HEK293 (cell line): ENCODE results near the gene GDI2.

Experiments used
- CTCF ChIA-PET: fragments of 350-600 bp; formaldehyde crosslinking; extraction: SDS; loops from one replicate; lab custom pipeline; 2021; ENCODE audit warnings: antibody characterized with exemption; lab: Yijun Ruan, JAX
- POLR2A ChIA-PET: fragments of 300-600 bp; formaldehyde crosslinking; extraction: SDS; loops from one replicate; lab custom pipeline; 2020; ENCODE audit warnings: antibody characterized with exemption, inconsistent platforms; lab: Yijun Ruan, JAX
- H3K27ac ChIP-seq: fragments of 200-500 bp; sonication (Bioruptor generic); 2 replicates; pipeline ENCODE4 v1.5.1; 2014; ENCODE audit warnings: low read depth, low read length, control low read depth, inconsistent platforms; ENCODE audit errors: extremely low read depth
- H3K36me3 ChIP-seq, 2 experiments: fragments of 200-500 bp in 1 of 2; sonication (Bioruptor generic) in 1 of 2; 1 replicate in 1 of 2; 2 replicates in 1 of 2; pipeline ENCODE4 v1.5.1; 2014 to 2017; ENCODE audit warnings: inconsistent platforms in 2 of 2, low read length in 2 of 2; ENCODE audit not compliant: control insufficient read depth in 2 of 2, insufficient read depth in 1 of 2
- H3K4me1 ChIP-seq: fragments of 200-500 bp; sonication (Bioruptor generic); 2 replicates; pipeline ENCODE4 v1.5.1; 2014; ENCODE audit warnings: mild to moderate bottlenecking, low read length, inconsistent platforms; ENCODE audit not compliant: control insufficient read depth, insufficient read depth
- H3K4me3 ChIP-seq: 2 replicates; pipeline ENCODE4 v1.5.1; 2011; ENCODE audit warnings: low read depth, mild to moderate bottlenecking, control low read depth, low read length, moderate library complexity
- H3K9me3 ChIP-seq: fragments of 200-500 bp; sonication (Bioruptor generic); 2 replicates; pipeline ENCODE4 v1.5.1; 2014; ENCODE audit warnings: low read depth, low read length, inconsistent platforms; ENCODE audit not compliant: control insufficient read depth, insufficient read depth
- OVOL3 ChIP-seq: fragments of 450-650 bp; formaldehyde crosslinking; IDR thresholded peaks from 2 replicates; pipeline ENCODE4 v1.5.1; 2016; ENCODE audit warnings: missing biosample characterization, missing genetic modification characterization
- REPIN1 ChIP-seq: fragments of 450-650 bp; formaldehyde crosslinking; IDR thresholded peaks from 2 replicates; pipeline ENCODE4 v1.5.1; 2017; ENCODE audit warnings: missing biosample characterization, missing genetic modification characterization, low read depth
- WT1 ChIP-seq: fragments of 450-650 bp; formaldehyde crosslinking; IDR thresholded peaks from 2 replicates; pipeline ENCODE4 v1.5.1; 2016; ENCODE audit warnings: missing biosample characterization, missing genetic modification characterization
- ZFP69B ChIP-seq: fragments of 450-650 bp; formaldehyde crosslinking; IDR thresholded peaks from 2 replicates; pipeline ENCODE4 v1.5.1; 2016; ENCODE audit warnings: missing biosample characterization, missing genetic modification characterization
- ZIC2 ChIP-seq: fragments of 450-650 bp; formaldehyde crosslinking; IDR thresholded peaks from 2 replicates; pipeline ENCODE4 v1.5.1; 2016; ENCODE audit warnings: missing biosample characterization, missing genetic modification characterization
- ZNF214 ChIP-seq: fragments of 450-650 bp; formaldehyde crosslinking; IDR thresholded peaks from 2 replicates; pipeline ENCODE4 v1.5.1; 2017; ENCODE audit warnings: missing biosample characterization, mild to moderate bottlenecking, missing genetic modification characterization, borderline replicate concordance
- ZNF239 ChIP-seq: fragments of 450-650 bp; formaldehyde crosslinking; IDR thresholded peaks from 2 replicates; pipeline ENCODE4 v1.5.1; 2016; ENCODE audit warnings: missing biosample characterization, missing genetic modification characterization
- ZNF324 ChIP-seq: fragments of 450-650 bp; formaldehyde crosslinking; IDR thresholded peaks from 2 replicates; pipeline ENCODE4 v1.5.1; 2016; ENCODE audit warnings: missing biosample characterization, missing genetic modification characterization
- ZNF354C ChIP-seq: fragments of 450-650 bp; formaldehyde crosslinking; IDR thresholded peaks from 2 replicates; pipeline ENCODE4 v1.5.1; 2016; ENCODE audit warnings: missing biosample characterization, missing genetic modification characterization, low read depth, borderline replicate concordance
- ZNF394 ChIP-seq: fragments of 450-650 bp; formaldehyde crosslinking; IDR thresholded peaks from 2 replicates; pipeline ENCODE4 v1.5.1; 2016; ENCODE audit warnings: missing biosample characterization, missing genetic modification characterization, mild to moderate bottlenecking, moderate library complexity, borderline replicate concordance
- ZNF501 ChIP-seq: fragments of 450-650 bp; formaldehyde crosslinking; IDR thresholded peaks from 2 replicates; pipeline ENCODE4 v1.5.1; 2016; ENCODE audit warnings: missing biosample characterization, missing genetic modification characterization
- ZNF555 ChIP-seq: fragments of 450-650 bp; formaldehyde crosslinking; conservative IDR thresholded peaks from 2 replicates; pipeline ENCODE4 v1.5.1; 2017; ENCODE audit warnings: missing biosample characterization, mild to moderate bottlenecking, missing genetic modification characterization, inconsistent platforms
- ZNF654 ChIP-seq: fragments of 450-650 bp; formaldehyde crosslinking; IDR thresholded peaks from 2 replicates; pipeline ENCODE4 v1.5.1; 2016; ENCODE audit warnings: low read depth, missing biosample characterization, missing genetic modification characterization
- ZNF658 ChIP-seq: fragments of 450-650 bp; formaldehyde crosslinking; IDR thresholded peaks from 2 replicates; pipeline ENCODE4; 2016; ENCODE audit warnings: missing biosample characterization, missing genetic modification characterization
- ZNF707 ChIP-seq: fragments of 450-650 bp; formaldehyde crosslinking; IDR thresholded peaks from 2 replicates; pipeline ENCODE4 v1.5.1; 2016; ENCODE audit warnings: missing biosample characterization, missing genetic modification characterization
- TF ChIP-seq, protein P1 (sequence below): fragments of 450-650 bp; formaldehyde crosslinking; IDR thresholded peaks from 2 replicates; pipeline ENCODE4 v1.5.1; 2016; ENCODE audit warnings: missing biosample characterization, missing genetic modification characterization
- TF ChIP-seq, protein P2 (sequence below): fragments of 450-650 bp; formaldehyde crosslinking; IDR thresholded peaks from 2 replicates; pipeline ENCODE4 v1.5.1; 2017; ENCODE audit warnings: missing biosample characterization, mild to moderate bottlenecking, missing genetic modification characterization, moderate library complexity
- TF ChIP-seq, protein P3 (sequence below): fragments of 450-650 bp; formaldehyde crosslinking; IDR thresholded peaks from 2 replicates; pipeline ENCODE4 v1.5.1; 2016; ENCODE audit warnings: missing biosample characterization, missing genetic modification characterization
- TF ChIP-seq, protein P4 (sequence below): fragments of 450-650 bp; formaldehyde crosslinking; IDR thresholded peaks from 2 replicates; pipeline ENCODE4 v1.5.1; 2016; ENCODE audit warnings: missing biosample characterization, missing genetic modification characterization, borderline replicate concordance
- TF ChIP-seq, protein P5 (sequence below): sonication (generic); formaldehyde crosslinking; IDR thresholded peaks from 2 replicates; pipeline ENCODE4 v1.8.1; 2022; ENCODE audit warnings: mild to moderate bottlenecking, moderate library complexity, missing genetic modification reagents
- TF ChIP-seq, protein P6 (sequence below): fragments of 450-650 bp; formaldehyde crosslinking; IDR thresholded peaks from 2 replicates; pipeline ENCODE4 v1.5.1; 2016; ENCODE audit warnings: missing biosample characterization, missing genetic modification characterization

The GDI2 gene

DNA sequence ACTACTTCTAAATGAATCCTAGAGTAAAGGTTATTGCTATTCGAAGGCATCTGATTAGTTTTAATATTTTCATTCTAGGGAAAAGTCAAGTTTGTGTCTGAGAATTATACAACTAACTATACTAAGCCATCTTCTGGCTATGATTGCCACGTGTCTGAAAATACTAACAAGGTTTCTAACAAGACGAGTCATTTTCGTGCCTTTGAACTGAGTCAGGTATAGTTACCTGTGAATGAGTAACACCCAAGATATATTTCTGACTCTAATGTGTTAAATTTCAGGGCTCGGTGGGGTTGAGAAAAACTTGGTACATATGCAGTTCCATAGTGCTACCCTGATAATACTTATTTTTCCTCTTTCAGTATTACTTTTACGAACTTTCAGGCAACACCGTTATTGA is 93.1 kb downstream of the GDI2 start:
- ChIA-PET POLR2A (no interaction called here), CTCF (no interaction called here)
- no peak overlapping the region for H3K27ac ChIP-seq
- TF ChIP-seq ZNF707 (tag by site-specific recombination), result no peak
- TF ChIP-seq, protein P1, sequence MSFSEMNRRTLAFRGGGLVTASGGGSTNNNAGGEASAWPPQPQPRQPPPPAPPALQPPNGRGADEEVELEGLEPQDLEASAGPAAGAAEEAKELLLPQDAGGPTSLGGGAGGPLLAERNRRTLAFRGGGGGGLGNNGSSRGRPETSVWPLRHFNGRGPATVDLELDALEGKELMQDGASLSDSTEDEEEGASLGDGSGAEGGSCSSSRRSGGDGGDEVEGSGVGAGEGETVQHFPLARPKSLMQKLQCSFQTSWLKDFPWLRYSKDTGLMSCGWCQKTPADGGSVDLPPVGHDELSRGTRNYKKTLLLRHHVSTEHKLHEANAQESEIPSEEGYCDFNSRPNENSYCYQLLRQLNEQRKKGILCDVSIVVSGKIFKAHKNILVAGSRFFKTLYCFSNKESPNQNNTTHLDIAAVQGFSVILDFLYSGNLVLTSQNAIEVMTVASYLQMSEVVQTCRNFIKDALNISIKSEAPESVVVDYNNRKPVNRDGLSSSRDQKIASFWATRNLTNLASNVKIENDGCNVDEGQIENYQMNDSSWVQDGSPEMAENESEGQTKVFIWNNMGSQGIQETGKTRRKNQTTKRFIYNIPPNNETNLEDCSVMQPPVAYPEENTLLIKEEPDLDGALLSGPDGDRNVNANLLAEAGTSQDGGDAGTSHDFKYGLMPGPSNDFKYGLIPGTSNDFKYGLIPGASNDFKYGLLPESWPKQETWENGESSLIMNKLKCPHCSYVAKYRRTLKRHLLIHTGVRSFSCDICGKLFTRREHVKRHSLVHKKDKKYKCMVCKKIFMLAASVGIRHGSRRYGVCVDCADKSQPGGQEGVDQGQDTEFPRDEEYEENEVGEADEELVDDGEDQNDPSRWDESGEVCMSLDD (tag by site-specific recombination), result no peak
- no peak for TF ChIP-seq ZNF354C (tag by site-specific recombination)
- TF ChIP-seq OVOL3 (tag by site-specific recombination), result no peak
- TF ChIP-seq ZNF654 (tag by site-specific recombination), result no peak
- no peak for TF ChIP-seq ZNF501
- TF ChIP-seq, protein P2, sequence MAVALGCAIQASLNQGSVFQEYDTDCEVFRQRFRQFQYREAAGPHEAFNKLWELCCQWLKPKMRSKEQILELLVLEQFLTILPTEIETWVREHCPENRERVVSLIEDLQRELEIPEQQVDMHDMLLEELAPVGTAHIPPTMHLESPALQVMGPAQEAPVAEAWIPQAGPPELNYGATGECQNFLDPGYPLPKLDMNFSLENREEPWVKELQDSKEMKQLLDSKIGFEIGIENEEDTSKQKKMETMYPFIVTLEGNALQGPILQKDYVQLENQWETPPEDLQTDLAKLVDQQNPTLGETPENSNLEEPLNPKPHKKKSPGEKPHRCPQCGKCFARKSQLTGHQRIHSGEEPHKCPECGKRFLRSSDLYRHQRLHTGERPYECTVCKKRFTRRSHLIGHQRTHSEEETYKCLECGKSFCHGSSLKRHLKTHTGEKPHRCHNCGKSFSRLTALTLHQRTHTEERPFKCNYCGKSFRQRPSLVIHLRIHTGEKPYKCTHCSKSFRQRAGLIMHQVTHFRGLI (tag by site-specific recombination), result no peak
- TF ChIP-seq, protein P3, sequence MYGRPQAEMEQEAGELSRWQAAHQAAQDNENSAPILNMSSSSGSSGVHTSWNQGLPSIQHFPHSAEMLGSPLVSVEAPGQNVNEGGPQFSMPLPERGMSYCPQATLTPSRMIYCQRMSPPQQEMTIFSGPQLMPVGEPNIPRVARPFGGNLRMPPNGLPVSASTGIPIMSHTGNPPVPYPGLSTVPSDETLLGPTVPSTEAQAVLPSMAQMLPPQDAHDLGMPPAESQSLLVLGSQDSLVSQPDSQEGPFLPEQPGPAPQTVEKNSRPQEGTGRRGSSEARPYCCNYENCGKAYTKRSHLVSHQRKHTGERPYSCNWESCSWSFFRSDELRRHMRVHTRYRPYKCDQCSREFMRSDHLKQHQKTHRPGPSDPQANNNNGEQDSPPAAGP, result no peak
- TF ChIP-seq ZNF324 (tag by site-specific recombination), result no peak
- TF ChIP-seq ZIC2 (tag by site-specific recombination), result no peak
- TF ChIP-seq, protein P4, sequence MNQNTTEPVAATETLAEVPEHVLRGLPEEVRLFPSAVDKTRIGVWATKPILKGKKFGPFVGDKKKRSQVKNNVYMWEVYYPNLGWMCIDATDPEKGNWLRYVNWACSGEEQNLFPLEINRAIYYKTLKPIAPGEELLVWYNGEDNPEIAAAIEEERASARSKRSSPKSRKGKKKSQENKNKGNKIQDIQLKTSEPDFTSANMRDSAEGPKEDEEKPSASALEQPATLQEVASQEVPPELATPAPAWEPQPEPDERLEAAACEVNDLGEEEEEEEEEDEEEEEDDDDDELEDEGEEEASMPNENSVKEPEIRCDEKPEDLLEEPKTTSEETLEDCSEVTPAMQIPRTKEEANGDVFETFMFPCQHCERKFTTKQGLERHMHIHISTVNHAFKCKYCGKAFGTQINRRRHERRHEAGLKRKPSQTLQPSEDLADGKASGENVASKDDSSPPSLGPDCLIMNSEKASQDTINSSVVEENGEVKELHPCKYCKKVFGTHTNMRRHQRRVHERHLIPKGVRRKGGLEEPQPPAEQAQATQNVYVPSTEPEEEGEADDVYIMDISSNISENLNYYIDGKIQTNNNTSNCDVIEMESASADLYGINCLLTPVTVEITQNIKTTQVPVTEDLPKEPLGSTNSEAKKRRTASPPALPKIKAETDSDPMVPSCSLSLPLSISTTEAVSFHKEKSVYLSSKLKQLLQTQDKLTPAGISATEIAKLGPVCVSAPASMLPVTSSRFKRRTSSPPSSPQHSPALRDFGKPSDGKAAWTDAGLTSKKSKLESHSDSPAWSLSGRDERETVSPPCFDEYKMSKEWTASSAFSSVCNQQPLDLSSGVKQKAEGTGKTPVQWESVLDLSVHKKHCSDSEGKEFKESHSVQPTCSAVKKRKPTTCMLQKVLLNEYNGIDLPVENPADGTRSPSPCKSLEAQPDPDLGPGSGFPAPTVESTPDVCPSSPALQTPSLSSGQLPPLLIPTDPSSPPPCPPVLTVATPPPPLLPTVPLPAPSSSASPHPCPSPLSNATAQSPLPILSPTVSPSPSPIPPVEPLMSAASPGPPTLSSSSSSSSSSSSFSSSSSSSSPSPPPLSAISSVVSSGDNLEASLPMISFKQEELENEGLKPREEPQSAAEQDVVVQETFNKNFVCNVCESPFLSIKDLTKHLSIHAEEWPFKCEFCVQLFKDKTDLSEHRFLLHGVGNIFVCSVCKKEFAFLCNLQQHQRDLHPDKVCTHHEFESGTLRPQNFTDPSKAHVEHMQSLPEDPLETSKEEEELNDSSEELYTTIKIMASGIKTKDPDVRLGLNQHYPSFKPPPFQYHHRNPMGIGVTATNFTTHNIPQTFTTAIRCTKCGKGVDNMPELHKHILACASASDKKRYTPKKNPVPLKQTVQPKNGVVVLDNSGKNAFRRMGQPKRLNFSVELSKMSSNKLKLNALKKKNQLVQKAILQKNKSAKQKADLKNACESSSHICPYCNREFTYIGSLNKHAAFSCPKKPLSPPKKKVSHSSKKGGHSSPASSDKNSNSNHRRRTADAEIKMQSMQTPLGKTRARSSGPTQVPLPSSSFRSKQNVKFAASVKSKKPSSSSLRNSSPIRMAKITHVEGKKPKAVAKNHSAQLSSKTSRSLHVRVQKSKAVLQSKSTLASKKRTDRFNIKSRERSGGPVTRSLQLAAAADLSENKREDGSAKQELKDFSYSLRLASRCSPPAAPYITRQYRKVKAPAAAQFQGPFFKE (tag by site-specific recombination), result no peak
- TF ChIP-seq ZNF658 (tag by site-specific recombination), result no peak
- H3K4me1 ChIP-seq, result no peaks in the 10 kb centered on the region
- no peaks in the 10 kb centered on the region for H3K9me3 ChIP-seq
- peaks cover 18 to 30% of the 10 kb centered on the region in 2 experiments for H3K36me3 ChIP-seq
- no peak overlapping the region for H3K4me3 ChIP-seq

DNA sequence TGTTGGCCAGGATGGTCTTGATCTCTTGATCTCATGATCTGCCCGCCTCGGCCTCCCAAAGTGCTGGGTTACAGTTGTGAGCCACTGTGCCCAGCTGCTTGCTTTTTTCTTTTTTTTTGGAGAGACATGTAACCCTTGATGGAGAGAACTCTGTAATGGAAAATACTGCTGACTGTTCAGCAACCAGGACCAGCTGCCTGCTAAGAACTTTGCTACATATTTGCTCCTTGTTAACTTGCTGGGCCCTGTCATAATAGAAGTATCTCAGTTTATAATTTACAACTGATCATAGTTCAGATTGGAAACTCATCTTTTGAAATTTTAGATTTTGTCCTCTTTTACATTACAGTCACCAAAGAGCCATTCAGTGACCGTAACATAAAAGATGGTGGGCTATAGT is 93.7 kb downstream of the GDI2 start:
- Histone ChIP-seq H3K4me1 (no peaks in the 10 kb centered on the region), H3K4me3 (no peak overlapping the region), H3K27ac (no peak overlapping the region), H3K9me3 (no peaks in the 10 kb centered on the region), H3K36me3 (peaks cover 14 to 30% of the 10 kb centered on the region in 2 experiments)
- ChIA-PET CTCF (interaction anchor here (1.0 kb wide), 1 partner anchor 33 kb away, joined by 4 read pairs; no protein-coding TSS in a partner anchor), POLR2A (no interaction called here)
- TF ChIP-seq ZFP69B (tag by site-specific recombination), result no peak
- no peak for TF ChIP-seq WT1
- no peak for TF ChIP-seq ZNF394
- TF ChIP-seq ZNF555 (tag by site-specific recombination), result no peak
- TF ChIP-seq ZNF214 (tag by site-specific recombination), result no peak
- TF ChIP-seq ZNF654 (tag by site-specific recombination), result no peak
- TF ChIP-seq, protein P5, sequence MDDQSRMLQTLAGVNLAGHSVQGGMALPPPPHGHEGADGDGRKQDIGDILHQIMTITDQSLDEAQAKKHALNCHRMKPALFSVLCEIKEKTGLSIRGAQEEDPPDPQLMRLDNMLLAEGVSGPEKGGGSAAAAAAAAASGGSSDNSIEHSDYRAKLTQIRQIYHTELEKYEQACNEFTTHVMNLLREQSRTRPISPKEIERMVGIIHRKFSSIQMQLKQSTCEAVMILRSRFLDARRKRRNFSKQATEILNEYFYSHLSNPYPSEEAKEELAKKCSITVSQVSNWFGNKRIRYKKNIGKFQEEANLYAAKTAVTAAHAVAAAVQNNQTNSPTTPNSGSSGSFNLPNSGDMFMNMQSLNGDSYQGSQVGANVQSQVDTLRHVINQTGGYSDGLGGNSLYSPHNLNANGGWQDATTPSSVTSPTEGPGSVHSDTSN (CRISPR knock-in tag), result no peak
- no peak for TF ChIP-seq REPIN1 (tag by site-specific recombination)
- TF ChIP-seq, protein P6, sequence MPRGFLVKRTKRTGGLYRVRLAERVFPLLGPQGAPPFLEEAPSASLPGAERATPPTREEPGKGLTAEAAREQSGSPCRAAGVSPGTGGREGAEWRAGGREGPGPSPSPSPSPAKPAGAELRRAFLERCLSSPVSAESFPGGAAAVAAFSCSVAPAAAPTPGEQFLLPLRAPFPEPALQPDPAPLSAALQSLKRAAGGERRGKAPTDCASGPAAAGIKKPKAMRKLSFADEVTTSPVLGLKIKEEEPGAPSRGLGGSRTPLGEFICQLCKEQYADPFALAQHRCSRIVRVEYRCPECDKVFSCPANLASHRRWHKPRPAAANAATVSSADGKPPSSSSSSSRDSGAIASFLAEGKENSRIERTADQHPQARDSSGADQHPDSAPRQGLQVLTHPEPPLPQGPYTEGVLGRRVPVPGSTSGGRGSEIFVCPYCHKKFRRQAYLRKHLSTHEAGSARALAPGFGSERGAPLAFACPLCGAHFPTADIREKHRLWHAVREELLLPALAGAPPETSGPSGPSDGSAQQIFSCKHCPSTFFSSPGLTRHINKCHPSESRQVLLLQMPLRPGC (tag by site-specific recombination), result no peak
- TF ChIP-seq ZNF239 (tag by site-specific recombination), result no peak
